ENCODE measurements around the gene CBX2.

CBX2 gene

GRCh38 chr17:79801156-79802038 is 23.4 kb downstream of the CBX2 start:
- DNase-seq = no peak

- DNase-seq = no peak
Observed at GRCh38 chr17:79802039-79802735, 24.2 kb downstream of the CBX2 start.

GRCh38 chr17:79802736-79803420 is 24.9 kb downstream of the CBX2 start:
- peak; percentile 24 to 36 for DNase-seq

GRCh38 chr17:79803421-79803996 is 25.6 kb downstream of the CBX2 start:
- DNase-seq = no peak

DNA sequence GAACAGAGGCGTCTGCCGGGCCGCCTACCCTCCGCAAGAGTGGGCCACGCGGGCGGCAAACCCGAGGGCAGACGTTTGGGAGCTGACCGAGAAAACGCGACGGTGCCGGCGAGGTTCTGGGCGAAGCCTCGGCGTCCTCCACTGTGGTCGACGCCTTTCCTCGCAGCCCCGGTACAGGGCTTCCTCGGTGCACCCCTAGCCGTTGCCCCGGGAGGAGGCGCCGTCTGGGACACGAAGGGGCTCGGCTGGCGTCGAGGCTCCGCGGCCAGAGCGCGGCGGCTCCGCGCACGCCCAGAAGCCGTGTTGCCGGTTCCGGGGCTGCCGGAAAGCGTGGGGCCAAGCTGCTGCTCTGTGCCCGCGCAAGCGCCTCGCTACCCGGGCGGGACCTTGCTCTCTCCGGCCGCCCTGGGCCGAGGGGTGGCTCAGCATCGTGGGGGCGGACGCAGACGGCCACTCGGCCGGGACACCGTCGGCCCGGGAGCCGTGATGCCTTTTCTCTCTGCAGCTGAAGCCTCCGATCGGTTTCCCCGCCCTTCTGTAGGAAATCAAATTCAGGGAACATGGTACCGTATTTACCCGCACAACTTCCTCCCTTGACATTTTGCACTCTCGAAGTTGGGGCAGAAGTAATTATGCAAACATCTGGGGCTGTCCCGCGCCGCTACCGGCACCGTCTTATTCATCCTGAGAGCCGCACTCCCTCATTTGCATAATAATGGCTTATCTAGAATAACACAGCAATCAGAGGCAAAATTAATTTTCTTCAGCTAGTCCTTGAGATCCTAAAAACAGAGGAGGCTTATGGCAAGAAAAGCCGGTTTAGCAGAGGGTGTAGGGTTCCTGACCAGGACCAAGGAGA is 26.3 kb downstream of the CBX2 start:
- DNase-seq = peak in 1 of 2 experiments; percentile 47

- no peak for DNase-seq
Observed at GRCh38 chr17:79804856-79805696, 27.1 kb downstream of the CBX2 start.

- DNase-seq = no peak
Observed at GRCh38 chr17:79806446-79806760, 28.5 kb downstream of the CBX2 start.

GRCh38 chr17:79806863-79807720 is 29.1 kb downstream of the CBX2 start:
- no peak for DNase-seq

GRCh38 chr17:79808763-79809529 is 31.0 kb downstream of the CBX2 start:
- peak; percentile 60 to 72 for DNase-seq

- DNase-seq = no peak
Observed at GRCh38 chr17:79809530-79810129, 31.7 kb downstream of the CBX2 start.

GRCh38 chr17:79810130-79811010 is 32.4 kb downstream of the CBX2 start:
- DNase-seq = peak; percentile 91 to 96

GRCh38 chr17:79811011-79811867 is 33.3 kb downstream of the CBX2 start:
- DNase-seq = peak; percentile 71 to 83

DNA sequence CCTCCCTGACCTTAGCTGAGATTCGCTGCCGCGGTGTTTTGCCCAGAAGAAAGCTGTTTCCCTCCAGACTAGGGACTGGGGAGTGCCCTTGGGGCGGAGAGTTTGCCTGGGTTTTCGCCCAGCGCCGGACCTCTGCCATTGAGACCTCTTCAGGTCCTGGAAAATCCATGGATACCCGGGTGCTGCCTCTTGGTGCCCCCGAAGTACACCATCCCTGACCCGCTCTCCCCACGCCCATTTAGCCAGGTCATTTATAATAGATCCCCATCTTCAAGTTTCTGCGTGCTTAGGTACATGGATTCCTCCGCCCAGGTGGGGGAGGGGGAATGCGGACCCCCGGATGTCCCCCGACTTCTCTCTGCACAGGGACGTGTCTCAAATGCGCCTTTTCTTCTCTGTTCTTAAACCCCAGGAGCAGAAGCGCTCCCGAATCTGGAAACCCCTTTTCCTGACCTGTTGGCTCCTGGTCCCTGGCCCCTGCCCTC is 34.0 kb downstream of the CBX2 start:
- no peak for DNase-seq

- DNase-seq = no peak
Observed at GRCh38 chr17:79812353-79813258, 34.7 kb downstream of the CBX2 start.

DNA sequence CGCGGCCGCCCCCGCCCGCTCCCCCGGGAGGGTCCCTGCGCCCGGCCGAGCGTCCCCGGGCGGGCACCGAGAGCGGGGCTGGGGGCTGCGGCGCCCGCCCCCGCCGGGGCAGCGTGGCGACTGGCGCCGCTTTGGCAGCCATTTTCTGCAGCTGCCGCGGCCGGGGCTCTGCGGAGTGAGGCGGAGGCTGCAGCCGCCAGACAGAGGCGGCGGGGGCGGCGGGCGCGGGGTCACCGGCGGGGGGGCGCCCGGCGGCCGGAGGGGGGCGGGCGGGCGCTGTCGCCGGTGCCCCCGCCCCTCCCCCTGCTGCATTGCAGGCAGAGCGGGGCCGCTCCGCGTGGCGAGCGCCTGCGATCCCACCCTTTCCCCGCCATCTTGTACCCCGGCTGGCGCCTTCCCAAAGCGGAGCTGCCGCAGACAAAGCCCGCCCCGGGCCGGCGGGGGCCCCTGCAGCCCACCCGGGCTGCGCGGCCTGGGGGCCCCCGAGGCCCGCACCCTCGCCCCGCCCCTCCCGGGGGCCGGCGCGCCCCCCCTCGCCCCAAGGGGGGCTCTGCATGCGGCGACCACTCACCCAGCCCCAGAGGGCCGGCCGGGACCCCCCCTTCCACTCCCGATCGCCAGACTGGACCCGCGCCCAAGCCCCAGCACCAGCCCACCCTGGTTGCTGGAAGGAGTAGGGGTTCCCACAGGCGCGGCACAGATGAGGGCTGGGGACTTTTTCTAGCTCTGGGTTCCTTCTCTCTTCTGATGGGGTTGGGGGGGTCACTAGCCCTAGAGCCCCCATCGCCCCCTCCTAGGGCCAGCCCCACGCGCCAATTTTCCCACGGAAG is 35.6 kb downstream of the CBX2 start:
- peak in 1 of 2 experiments; percentile 48 for DNase-seq
